Smooth muscle cell (in vitro differentiated cells): ENCODE data around the gene OR4S2. TPM values are rescaled to one million over a fixed set of nuclear protein-coding genes. Genes with fewer than 3 reads are reported as not detected.

ENCODE experiments used
- DNase-seq: peaks from one replicate; lab custom pipeline; 2025; ENCODE audit not compliant: unreplicated experiment; lab: John Stamatoyannopoulos, UW
- H2AFZ ChIP-seq: fragments of 200-600 bp; sonication (generic); 2 replicates; pipeline ENCODE4 v1.6.0; 2016; ENCODE audit warnings: antibody characterized with exemption, low read depth, mild to moderate bottlenecking
- H3F3A ChIP-seq: fragments of 200-600 bp; sonication (generic); 2 replicates; pipeline ENCODE4 v1.6.0; 2017; ENCODE audit warnings: antibody characterized with exemption, low read depth
- H3K27ac ChIP-seq: fragments of 200-600 bp; sonication (generic); 2 replicates; pipeline ENCODE4 v1.5.1; 2016; ENCODE audit warnings: low read depth, mild to moderate bottlenecking
- H3K27me3 ChIP-seq: fragments of 200-600 bp; sonication (generic); 2 replicates; pipeline ENCODE4 v1.6.1; 2016; ENCODE audit warnings: low read depth, mild to moderate bottlenecking
- H3K36me3 ChIP-seq: fragments of 200-600 bp; sonication (generic); 2 replicates; pipeline ENCODE4 v1.5.1; 2016; ENCODE audit warnings: low read depth
- H3K4me1 ChIP-seq: fragments of 200-600 bp; sonication (generic); 2 replicates; pipeline ENCODE4 v1.5.1; 2016; ENCODE audit warnings: low read depth
- H3K4me2 ChIP-seq: fragments of 200-600 bp; sonication (generic); 2 replicates; pipeline ENCODE4 v1.6.0; 2016; ENCODE audit warnings: mild to moderate bottlenecking
- H3K4me3 ChIP-seq: fragments of 200-600 bp; sonication (generic); 2 replicates; pipeline ENCODE4 v1.5.1; 2016; ENCODE audit warnings: mild to moderate bottlenecking
- H3K79me2 ChIP-seq: fragments of 200-600 bp; sonication (generic); 2 replicates; pipeline ENCODE4 v1.6.0; 2016; ENCODE audit warnings: low read depth, mild to moderate bottlenecking
- H3K9ac ChIP-seq: fragments of 200-600 bp; sonication (generic); 2 replicates; pipeline ENCODE4 v1.6.0; 2016; ENCODE audit warnings: low read depth
- H3K9me3 ChIP-seq: fragments of 200-600 bp; sonication (generic); replicated peaks from 2 replicates; pipeline ENCODE4 v1.5.1; 2016; ENCODE audit warnings: low read depth
- H4K20me1 ChIP-seq: fragments of 200-600 bp; sonication (generic); 2 replicates; pipeline ENCODE4 v1.6.0; 2016; ENCODE audit warnings: low read depth
- CTCF ChIP-seq: fragments of 200-600 bp; sonication (generic); IDR thresholded peaks from 2 replicates; pipeline ENCODE4 v1.5.1; 2017; ENCODE audit warnings: borderline replicate concordance, mild to moderate bottlenecking, antibody characterized with exemption; ENCODE audit not compliant: insufficient read depth, poor library complexity, severe bottlenecking
- WGBS: methylation state at CpG from one replicate; pipeline ENCODE4 v1.1.7; 2016; ENCODE audit warnings: low lambda C conversion rate; 5-methylcytosine and 5-hydroxymethylcytosine counted together
- polyA plus RNA-seq: library from polyadenylated mRNA; unstranded; fragments of >200 nt; fragmentation: Nextera tagmentation; extraction: Ambion mirVana; gene quantifications from 2 replicates; pipeline ENCODE4 v1.2.1, GENCODE V29; 2016
- total RNA-seq: library from RNA; depleted of rRNA; stranded (reverse); fragments of >200 nt; gene quantifications from 2 replicates; pipeline ENCODE4 v1.2.3, GENCODE V29; 2014

The OR4S2 gene
- total and polyA plus RNA-seq, 2 experiments from 2014 or later: not detected

- Histone ChIP-seq H3K79me2 (no peaks in the 10 kb centered on the region), H3K36me3 (no peaks in the 10 kb centered on the region), H3K27ac (no peak overlapping the region), H3K27me3 (no peaks in the 10 kb centered on the region), H2AFZ (no peak overlapping the region), H3K4me2 (no peak overlapping the region), H3K4me1 (no peaks in the 10 kb centered on the region), H4K20me1 (no peaks in the 10 kb centered on the region), H3F3A (no peaks in the 10 kb centered on the region), H3K4me3 (no peak overlapping the region), H3K9me3 (peaks cover 4% of the 10 kb centered on the region), H3K9ac (no peak overlapping the region)
- DNase-seq: no peak
- WGBS: 72% methylated on average over 4 of the region's 4 CpGs
- TF ChIP-seq CTCF: no peak
These were observed 53.3 kb downstream of the OR4S2 start for GRCh38 chr11:55701429-55701828.

Other genes starting within 250 kb of the OR4S2 start
- gene OR4C15, start 93.9 kb upstream of the OR4S2 start, total RNA-seq: not detected in 2 replicates
- gene OR4C15, start 93.9 kb upstream of the OR4S2 start, polyA plus RNA-seq: not detected in 2 replicates
- not detected in 2 replicates for gene OR4C16, start 76.2 kb upstream of the OR4S2 start, total RNA-seq
- gene OR4C16, start 76.2 kb upstream of the OR4S2 start, polyA plus RNA-seq: not detected in 2 replicates
- not detected in 2 replicates for gene OR4C11, start 40.7 kb upstream of the OR4S2 start, total RNA-seq
- gene OR4C11, start 40.7 kb upstream of the OR4S2 start, polyA plus RNA-seq: not detected in 2 replicates
- not detected in 2 replicates for gene OR4P4, start 13.2 kb upstream of the OR4S2 start, total RNA-seq
- not detected in 2 replicates for gene OR4P4, start 13.2 kb upstream of the OR4S2 start, polyA plus RNA-seq
- not detected in 2 replicates for gene OR4C6, start 13.9 kb downstream of the OR4S2 start, total RNA-seq
- gene OR4C6, start 13.9 kb downstream of the OR4S2 start, polyA plus RNA-seq: not detected in 2 replicates
- not detected in 2 replicates for gene OR5D13, start 125.1 kb downstream of the OR4S2 start, total RNA-seq
- not detected in 2 replicates for gene OR5D13, start 125.1 kb downstream of the OR4S2 start, polyA plus RNA-seq
- not detected in 2 replicates for gene OR5D14, start 147.2 kb downstream of the OR4S2 start, total RNA-seq
- not detected in 2 replicates for gene OR5D14, start 147.2 kb downstream of the OR4S2 start, polyA plus RNA-seq
- not detected in 2 replicates for gene OR5L1, start 163.0 kb downstream of the OR4S2 start, total RNA-seq
- not detected in 2 replicates for gene OR5L1, start 163.0 kb downstream of the OR4S2 start, polyA plus RNA-seq
- not detected in 2 replicates for gene OR5D18, start 171.3 kb downstream of the OR4S2 start, total RNA-seq
- gene OR5D18, start 171.3 kb downstream of the OR4S2 start, polyA plus RNA-seq: not detected in 2 replicates
- not detected in 2 replicates for gene OR5L2, start 178.9 kb downstream of the OR4S2 start, total RNA-seq
- not detected in 2 replicates for gene OR5L2, start 178.9 kb downstream of the OR4S2 start, polyA plus RNA-seq
- not detected in 2 replicates for gene OR5D16, start 190.4 kb downstream of the OR4S2 start, total RNA-seq
- not detected in 2 replicates for gene OR5D16, start 190.4 kb downstream of the OR4S2 start, polyA plus RNA-seq
- not detected in 2 replicates for gene TRIM51, start 235.0 kb downstream of the OR4S2 start, total RNA-seq
- not detected in 2 replicates for gene TRIM51, start 235.0 kb downstream of the OR4S2 start, polyA plus RNA-seq